Glutamatergic neuron (in vitro differentiated cells): ENCODE data around the gene ZNF670. TPM values are rescaled to one million over a fixed set of nuclear protein-coding genes. Genes with fewer than 3 reads are reported as not detected.
A peak's percentile ranks its signal among the peaks of the same experiment; 100 is the strongest.

Experiments used
- DNase-seq: peaks from one replicate; pipeline ENCODE4 v3.0.0; 2022
- H3K27ac Mint-ChIP-seq: one replicate; pipeline ENCODE4 v1.8.0; 2020; ENCODE audit warnings: mild to moderate bottlenecking, mixed read lengths, inconsistent platforms; ENCODE audit not compliant: unreplicated experiment
- H3K27me3 Mint-ChIP-seq: one replicate; pipeline ENCODE4 v1.8.0; 2020; ENCODE audit warnings: mild to moderate bottlenecking, moderate library complexity, mixed read lengths, inconsistent platforms; ENCODE audit not compliant: unreplicated experiment
- H3K36me3 Mint-ChIP-seq: one replicate; pipeline ENCODE4 v1.8.0; 2020; ENCODE audit warnings: mild to moderate bottlenecking, mixed read lengths, inconsistent platforms; ENCODE audit not compliant: unreplicated experiment
- H3K4me1 Mint-ChIP-seq: one replicate; pipeline ENCODE4 v1.8.0; 2020; ENCODE audit warnings: mild to moderate bottlenecking, low read depth, mixed read lengths, inconsistent platforms; ENCODE audit not compliant: unreplicated experiment
- H3K4me3 Mint-ChIP-seq: one replicate; pipeline ENCODE4 v1.8.0; 2020; ENCODE audit warnings: mild to moderate bottlenecking, mixed read lengths, inconsistent platforms; ENCODE audit not compliant: unreplicated experiment
- H3K9me3 Mint-ChIP-seq: one replicate; pipeline ENCODE4 v1.8.0; 2020; ENCODE audit warnings: mild to moderate bottlenecking, moderate library complexity, mixed read lengths, inconsistent platforms; ENCODE audit not compliant: unreplicated experiment
- CTCF ChIP-seq: fragments of 200-600 bp; sonication (generic); IDR thresholded peaks from one replicate; pipeline ENCODE4 v1.5.0; 2021; ENCODE audit not compliant: partially characterized antibody, unreplicated experiment
- total RNA-seq: library from RNA; stranded (reverse); fragmentation: NEBNext Ultra II Directional; extraction: Animal tissue kit (Norgen Biotek cat#: 25700); gene quantifications from one replicate; pipeline ENCODE4 v1.2.1, GENCODE V29; 2021; ENCODE audit not compliant: unreplicated experiment

The ZNF670 gene
- total RNA-seq, 1 donor from 2014 or later = 10.7 TPM

GRCh38 chr1:247114351-247115140 is 35.9 kb upstream of the ZNF670 start:
- Mint-ChIP-seq H3K27me3 (peaks cover 19% of the 10 kb centered on the region), H3K4me3 (no peak overlapping the region), H3K36me3 (peaks cover 5% of the 10 kb centered on the region), H3K9me3 (peaks cover 15% of the 10 kb centered on the region), H3K27ac (no peak overlapping the region), H3K4me1 (peaks cover 5% of the 10 kb centered on the region)
- no peak for DNase-seq
- no peak for TF ChIP-seq CTCF

GRCh38 chr1:247113733-247114271 is 35.2 kb upstream of the ZNF670 start:
- no peak overlapping the region for H3K4me3 Mint-ChIP-seq
- no peak for TF ChIP-seq CTCF
- H3K36me3 Mint-ChIP-seq = peaks cover 5% of the 10 kb centered on the region
- peaks cover 16% of the 10 kb centered on the region for H3K27me3 Mint-ChIP-seq
- H3K27ac Mint-ChIP-seq = no peak overlapping the region
- peaks cover 5% of the 10 kb centered on the region for H3K4me1 Mint-ChIP-seq
- H3K9me3 Mint-ChIP-seq = peaks cover 13% of the 10 kb centered on the region
- no peak for DNase-seq

- Mint-ChIP-seq H3K9me3 (peaks cover 13% of the 10 kb centered on the region), H3K27me3 (peaks cover 16% of the 10 kb centered on the region), H3K4me1 (peaks cover 5% of the 10 kb centered on the region), H3K4me3 (peak overlapping the region; percentile 74), H3K36me3 (peaks cover 5% of the 10 kb centered on the region), H3K27ac (no peak overlapping the region)
- no peak for TF ChIP-seq CTCF
- DNase-seq = no peak
Observed at GRCh38 chr1:247113094-247113497, 34.5 kb upstream of the ZNF670 start.

GRCh38 chr1:247112479-247112781 is 33.8 kb upstream of the ZNF670 start:
- Mint-ChIP-seq H3K27me3 (peaks cover 16% of the 10 kb centered on the region), H3K9me3 (peaks cover 13% of the 10 kb centered on the region), H3K4me1 (peaks cover 5% of the 10 kb centered on the region), H3K36me3 (peaks cover 5% of the 10 kb centered on the region), H3K4me3 (peak overlapping the region; percentile 74), H3K27ac (no peak overlapping the region)
- no peak for DNase-seq
- no peak for TF ChIP-seq CTCF
